ENCODE results near the gene ABHD6.

- TF ChIP-seq CTCF (IDR thresholded peaks at IDR 0.05; ENCODE audit: extremely low read depth in 1 of 2, insufficient read depth in 1 of 2, low read depth in 1 of 2, low read length in 2 of 2) (no peak), GATA2 (IDR thresholded peaks at IDR 0.05; ENCODE audit: insufficient read depth, insufficient read length, low read depth, low read length) (no peak), JUN (IDR thresholded peaks at IDR 0.05; ENCODE audit: borderline replicate concordance, insufficient read depth, insufficient read length, low read depth) (no peak), MAX (IDR thresholded peaks at IDR 0.05; ENCODE audit: insufficient read depth, insufficient read length) (no peak), EZH2 (IDR thresholded peaks at IDR 0.05; ENCODE audit: borderline replicate concordance, low read depth, low read length, severe bottlenecking) (no peak), POLR2AphosphoS5 (IDR thresholded peaks at IDR 0.05; ENCODE audit: insufficient read depth, low read depth, low read length) (no peak), MYC (IDR thresholded peaks at IDR 0.05; ENCODE audit: low read depth, low read length) (no peak), POLR2A (IDR thresholded peaks at IDR 0.05; ENCODE audit: low read depth, low read length) (no peak), FOS (IDR thresholded peaks at IDR 0.05; ENCODE audit: borderline replicate concordance, insufficient read depth, low read length) (no peak)
These were observed 4.7 kb downstream of the ABHD6 start for GRCh38 chr3:58242340-58242739.
